NCI-H226 (cell line): ENCODE data around the gene NUDT5.
"Not testable (repeated sequence)": the region's sequence is repeated elsewhere in the genome, so short reads cannot be mapped to it uniquely, and the experiment has no call there.

Experiments
- DNase-seq: peaks from one replicate; pipeline ENCODE4 v3.0.0-alpha.2; 2015

Gene NUDT5

DNA sequence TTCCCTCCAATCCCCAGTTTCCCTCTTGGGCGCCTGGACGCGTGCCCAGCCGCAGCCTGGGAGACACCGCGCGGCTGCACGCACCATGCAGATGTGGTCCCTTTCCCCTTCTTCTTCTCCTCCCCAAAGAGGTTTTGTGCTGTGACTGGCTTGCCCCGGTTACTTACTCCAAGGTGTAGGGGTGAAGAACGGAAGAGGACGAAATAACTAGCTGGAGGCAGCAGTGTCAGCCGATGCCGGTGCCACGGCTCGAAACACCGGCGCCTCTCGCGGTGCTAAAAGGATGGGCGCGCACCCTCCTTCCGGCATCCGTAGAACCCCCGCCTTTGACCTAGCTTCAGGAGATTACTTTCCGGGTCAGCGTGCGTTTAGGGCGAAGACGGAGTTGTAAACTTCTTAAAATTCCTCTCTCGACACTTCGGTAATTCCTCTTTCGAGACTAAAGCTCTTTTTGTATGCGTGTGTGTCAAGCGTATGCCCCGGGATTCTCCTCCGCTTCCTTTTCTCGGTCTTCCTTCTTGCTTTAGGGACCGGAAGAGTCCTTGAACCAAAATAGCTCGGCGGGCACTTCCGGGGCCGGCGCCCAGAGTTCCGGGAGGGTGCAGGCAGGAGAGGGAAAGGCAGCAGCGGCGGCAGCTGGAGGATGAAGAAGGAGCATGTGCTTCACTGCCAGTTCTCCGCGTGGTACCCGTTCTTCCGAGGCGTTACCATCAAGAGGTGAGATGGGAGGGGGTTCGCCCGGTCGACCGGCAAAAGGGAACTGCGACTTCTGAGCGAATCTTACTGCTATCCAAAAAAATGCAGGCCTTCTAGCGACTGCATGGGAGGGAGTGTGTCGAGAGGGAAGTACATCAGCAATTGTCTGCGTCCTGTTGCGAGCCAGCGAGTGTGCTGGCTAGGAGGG, at the start of gene NUDT5, which contains the start of gene CDC123:
NUDT5 (minus strand) TSS at position 289 of the 904 bp plus-strand sequence. CDS start 9,600 bp downstream, outside the sequence.
CDC123 (plus strand) TSS at position 586 of the 904 bp plus-strand sequence; CDS start at position 644, 58 bp downstream.
- peak; percentile 90 for DNase-seq

- no peak for DNase-seq
Measured at GRCh38 chr10:12243864-12244620, 48.4 kb upstream of the NUDT5 start.

- DNase-seq: no peak
Measured at GRCh38 chr10:12241810-12242529, 46.3 kb upstream of the NUDT5 start.

GRCh38 chr10:12238821-12239220, 43.1 kb upstream of the NUDT5 start:
- no peak for DNase-seq

GRCh38 chr10:12237265-12238220, 41.9 kb upstream of the NUDT5 start:
- no peak for DNase-seq

DNA sequence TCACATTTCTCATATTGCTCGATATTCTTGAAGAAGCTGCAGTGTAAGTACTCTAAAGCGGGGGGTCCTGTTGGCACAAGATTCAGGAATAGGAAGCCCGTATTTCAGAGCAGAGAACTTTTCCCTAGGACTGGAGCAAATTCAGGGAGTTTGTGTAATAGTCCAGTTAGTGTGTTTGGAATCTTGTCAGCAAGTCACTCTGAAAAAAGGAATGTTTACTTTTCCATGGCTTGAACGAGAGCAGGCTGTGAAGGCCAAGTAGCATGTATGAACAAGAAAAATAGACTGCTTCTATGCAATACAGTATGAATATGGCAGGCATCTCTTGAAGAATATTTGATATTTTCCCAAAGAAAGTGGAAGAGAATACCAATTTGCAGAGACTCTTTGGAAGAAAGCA, 40.1 kb upstream of the NUDT5 start:
- no peak for DNase-seq

- DNase-seq: no peak
Measured at GRCh38 chr10:12235116-12235694, 39.5 kb upstream of the NUDT5 start.

- DNase-seq: not testable (repeated sequence)
Measured at GRCh38 chr10:12234687-12235086, 39.0 kb upstream of the NUDT5 start.

- no peak for DNase-seq
Measured at GRCh38 chr10:12228851-12229250, 33.2 kb upstream of the NUDT5 start.

- DNase-seq: not testable (repeated sequence)
Measured at GRCh38 chr10:12226438-12226837, 30.7 kb upstream of the NUDT5 start.

- no peak for DNase-seq
Measured at GRCh38 chr10:12225444-12225843, 29.8 kb upstream of the NUDT5 start.

- no peak for DNase-seq
Measured at GRCh38 chr10:12221323-12222298, 25.9 kb upstream of the NUDT5 start.

- no peak for DNase-seq
Measured at GRCh38 chr10:12218991-12219390, 23.3 kb upstream of the NUDT5 start.

DNA sequence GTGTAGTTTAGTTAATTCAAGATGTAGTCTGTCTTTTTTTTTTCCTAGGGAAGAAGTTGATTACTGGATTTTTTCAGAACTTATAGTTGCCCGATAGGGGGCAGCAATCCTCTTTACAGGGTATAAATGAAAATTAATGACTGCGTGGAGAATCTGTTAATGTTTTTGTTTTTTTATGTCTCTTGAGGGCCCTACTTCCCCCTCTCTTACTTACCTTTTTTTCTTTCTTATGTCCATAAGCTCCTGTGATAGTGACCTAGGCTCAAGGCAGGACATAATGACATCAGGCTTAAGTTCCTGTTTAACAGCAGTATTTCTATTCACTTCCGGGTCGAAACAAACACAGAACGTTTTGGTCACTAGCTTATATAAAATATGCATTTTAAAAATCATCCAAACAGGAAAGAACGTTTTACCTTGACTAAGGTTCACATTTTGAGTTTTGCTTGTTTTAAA, 19.1 kb upstream of the NUDT5 start:
- no peak for DNase-seq

- no peak for DNase-seq
Measured at GRCh38 chr10:12214093-12214492, 18.4 kb upstream of the NUDT5 start.

DNA sequence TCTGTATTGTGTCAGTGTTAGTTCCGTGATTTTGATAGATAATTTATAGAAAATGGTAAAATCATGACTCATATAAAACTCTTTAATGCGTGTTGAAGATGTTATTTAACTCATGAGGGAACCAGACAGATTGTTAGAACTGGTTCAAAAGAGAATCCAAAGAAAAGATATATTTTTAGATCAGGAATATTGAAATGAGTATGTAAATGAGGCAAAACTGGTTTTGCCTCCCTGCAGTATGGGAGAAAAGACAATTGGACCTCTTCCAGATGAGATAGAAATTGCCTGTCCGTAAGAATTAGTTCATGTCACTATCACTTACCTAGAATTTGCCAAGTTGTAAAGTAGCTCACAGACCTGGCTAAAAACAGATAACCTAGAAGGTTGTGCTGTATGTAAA, 17.9 kb upstream of the NUDT5 start:
- no peak for DNase-seq

GRCh38 chr10:12212454-12212853, 16.8 kb upstream of the NUDT5 start:
- DNase-seq: no peak

DNA sequence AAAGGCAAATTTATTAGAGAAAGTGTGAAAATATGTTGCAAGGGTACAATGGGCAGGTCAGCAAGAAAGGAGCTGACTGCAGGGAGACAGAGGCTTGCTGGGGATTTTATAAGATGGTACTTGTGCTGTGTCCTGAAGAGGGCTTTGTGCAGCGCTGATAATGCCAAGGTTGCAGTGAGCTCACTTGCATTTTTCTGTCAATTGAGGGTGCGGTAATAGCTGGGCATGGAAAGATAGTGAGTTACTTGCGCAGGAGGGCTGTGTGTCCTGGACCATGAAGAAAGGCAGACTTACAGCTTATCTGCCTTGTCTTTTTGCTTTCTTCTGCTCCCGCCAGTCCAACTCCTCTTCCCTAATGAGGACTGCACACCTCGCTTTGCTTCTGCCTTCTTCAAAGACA, 12.8 kb upstream of the NUDT5 start:
- no peak for DNase-seq

DNA sequence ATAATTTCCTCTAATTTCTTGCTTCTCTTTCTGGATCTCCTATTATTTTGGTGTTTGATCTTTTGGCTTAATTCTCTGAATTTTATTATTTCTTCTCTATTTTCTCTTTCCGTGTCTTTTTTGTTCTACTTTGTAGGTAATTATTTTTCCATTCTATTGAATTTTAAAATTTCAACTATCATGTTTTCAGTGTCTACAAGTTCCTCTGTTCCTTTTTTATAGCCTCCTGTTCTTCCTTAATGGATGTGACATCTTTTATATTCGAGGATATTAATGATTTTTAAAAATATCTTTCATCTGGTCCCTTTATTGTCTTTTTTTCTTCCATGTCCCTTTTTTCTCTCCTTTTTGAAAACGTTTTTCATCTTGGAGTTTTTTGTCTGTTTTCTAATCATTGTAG, 11.4 kb upstream of the NUDT5 start:
- DNase-seq: no peak

DNA sequence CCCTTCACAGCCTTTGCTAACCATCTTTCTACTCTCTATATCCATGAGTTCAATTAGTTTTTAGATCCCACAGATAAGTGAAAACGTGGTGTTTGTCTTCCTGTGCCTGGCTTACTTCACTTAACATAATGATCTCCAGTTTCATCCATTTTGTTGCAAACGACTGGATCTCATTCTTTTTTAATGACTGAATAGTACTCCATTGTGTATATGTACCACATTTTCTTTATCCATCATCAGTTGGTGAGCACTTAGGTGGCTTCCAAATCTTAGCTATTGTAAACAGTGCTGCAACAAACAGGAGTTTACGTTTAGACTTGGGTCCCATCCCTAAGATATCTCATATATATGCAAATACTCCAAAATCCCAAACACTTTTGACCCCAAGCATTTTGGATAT, 9.4 kb upstream of the NUDT5 start:
- no peak for DNase-seq
